GM23248 (cell line): ENCODE measurements around the gene GNB5. TPM values are rescaled to one million over a fixed set of nuclear protein-coding genes. Genes with fewer than 3 reads are reported as not detected.

Experiments
- DNase-seq: peaks from one replicate; pipeline ENCODE4 v3.0.0-alpha.2; 2015
- H2AFZ ChIP-seq: fragments of 200-600 bp; sonication (generic); 2 replicates; pipeline ENCODE4 v1.6.1; 2016; ENCODE audit warnings: antibody characterized with exemption
- H3F3A ChIP-seq: fragments of 200-600 bp; sonication (generic); 2 replicates; pipeline ENCODE4 v1.6.1; 2016; ENCODE audit warnings: mild to moderate bottlenecking, antibody characterized with exemption, mixed run types; ENCODE audit not compliant: insufficient read depth
- H3K27ac ChIP-seq: fragments of 200-600 bp; sonication (generic); 2 replicates; pipeline ENCODE4 v1.5.1; 2016; ENCODE audit warnings: mild to moderate bottlenecking
- H3K27me3 ChIP-seq: fragments of 200-600 bp; sonication (generic); replicated peaks from 2 replicates; pipeline ENCODE4 v1.6.1; 2016; ENCODE audit warnings: mild to moderate bottlenecking; ENCODE audit not compliant: insufficient read depth
- H3K36me3 ChIP-seq: fragments of 200-600 bp; sonication (generic); 2 replicates; pipeline ENCODE4 v1.6.1; 2016; ENCODE audit warnings: low read depth, mild to moderate bottlenecking
- H3K4me1 ChIP-seq: fragments of 200-600 bp; sonication (generic); 2 replicates; pipeline ENCODE4 v1.6.1; 2016; ENCODE audit warnings: mild to moderate bottlenecking; ENCODE audit not compliant: insufficient read depth
- H3K4me2 ChIP-seq: fragments of 200-600 bp; sonication (generic); one replicate; pipeline ENCODE4 v1.6.1; 2016; ENCODE audit warnings: mild to moderate bottlenecking; ENCODE audit not compliant: unreplicated experiment
- H3K4me3 ChIP-seq: fragments of 200-600 bp; sonication (generic); 2 replicates; pipeline ENCODE4 v1.5.1; 2016; ENCODE audit warnings: mild to moderate bottlenecking
- H3K79me2 ChIP-seq: fragments of 200-600 bp; sonication (generic); 2 replicates; pipeline ENCODE4 v1.6.1; 2016; ENCODE audit warnings: mild to moderate bottlenecking; ENCODE audit not compliant: insufficient read depth
- H3K9ac ChIP-seq: fragments of 200-600 bp; sonication (generic); 2 replicates; pipeline ENCODE4 v1.6.1; 2016; ENCODE audit warnings: mild to moderate bottlenecking
- H3K9me2 ChIP-seq: fragments of 200-600 bp; sonication (generic); 2 replicates; pipeline ENCODE4 v1.6.1; 2016; ENCODE audit warnings: mixed run types, mild to moderate bottlenecking, moderate library complexity; ENCODE audit not compliant: insufficient read depth
- H3K9me3 ChIP-seq: fragments of 200-600 bp; sonication (generic); one replicate; pipeline ENCODE4 v1.6.1; 2017; ENCODE audit warnings: low read depth
- H4K20me1 ChIP-seq: fragments of 200-600 bp; sonication (generic); 2 replicates; pipeline ENCODE4 v1.6.0; 2016; ENCODE audit not compliant: insufficient read depth
- EZH2 ChIP-seq: fragments of 200-600 bp; sonication (generic); IDR thresholded peaks from 2 replicates; pipeline ENCODE4 v1.6.1; 2018; ENCODE audit warnings: antibody characterized with exemption, mild to moderate bottlenecking; ENCODE audit not compliant: insufficient read depth, poor library complexity, severe bottlenecking
- EZH2phosphoT487 ChIP-seq: fragments of 200-600 bp; sonication (generic); IDR thresholded peaks from 2 replicates; pipeline ENCODE4 v1.6.1; 2018; ENCODE audit warnings: antibody characterized with exemption, moderate library complexity, mild to moderate bottlenecking, low read depth; ENCODE audit not compliant: insufficient read depth
- WGBS, 2 experiments: methylation state at CpG; one replicate each; pipeline ENCODE4 v1.1.6; 2015 to 2017; ENCODE audit warnings: low lambda C conversion rate in 2 of 2, low coverage in 1 of 2; ENCODE audit errors: missing lambda C conversion rate in 2 of 2; 5-methylcytosine and 5-hydroxymethylcytosine counted together
- in situ Hi-C: fragments of 300-500 bp; cut with MboI; formaldehyde crosslinking; loops from 2 replicates; pipeline ENCODE4 v1.15.0; 2020
- polyA plus RNA-seq: library from polyadenylated mRNA; unstranded; fragments of >200 nt; fragmentation: Nextera tagmentation; extraction: Ambion mirVana; gene quantifications from 2 replicates; pipeline ENCODE4 v1.2.1, GENCODE V29; 2016
- total RNA-seq: library from RNA; depleted of rRNA; stranded (reverse); fragments of >200 nt; shearing (Covaris generic); gene quantifications from 2 replicates; pipeline ENCODE4 v1.2.3, GENCODE V29; 2014

The GNB5 gene
- total and polyA plus RNA-seq, 2 experiments from 2014 or later, result 39.9 to 42.8 TPM

- Histone ChIP-seq H3K9me2 (no peaks in the 10 kb centered on the region), H3K4me3 (no peak overlapping the region), H2AFZ (no peak overlapping the region), H3K4me1 (peaks cover 2% of the 10 kb centered on the region), H3K9me3 (no peaks in the 10 kb centered on the region), H3K27ac (no peak overlapping the region), H3K36me3 (no peaks in the 10 kb centered on the region), H3K27me3 (no peaks in the 10 kb centered on the region), H3K9ac (no peak overlapping the region), H3K79me2 (no peaks in the 10 kb centered on the region), H3K4me2 (no peak overlapping the region), H3F3A (peaks cover under 1% of the 10 kb centered on the region; the same call in 1 of the 2 replicates), H4K20me1 (no peaks in the 10 kb centered on the region)
- in situ Hi-C loops, result no loop called here
- peak; percentile 24 for DNase-seq
- no peak for TF ChIP-seq EZH2
- no peak for TF ChIP-seq EZH2phosphoT487
- 79 to 84% methylated on average over 2 of the region's 2 CpGs for WGBS, 2 experiments
Measured at GRCh38 chr15:52206446-52206845, 15.3 kb upstream of the GNB5 start.

GRCh38 chr15:52204657-52205056, 13.5 kb upstream of the GNB5 start:
- Histone ChIP-seq H3K4me3 (no peak overlapping the region), H3K4me1 (peaks cover 11% of the 10 kb centered on the region), H3F3A (peaks cover 8% of the 10 kb centered on the region; the same call in 1 of the 2 replicates), H3K79me2 (no peaks in the 10 kb centered on the region), H3K9ac (no peak overlapping the region), H4K20me1 (no peaks in the 10 kb centered on the region), H3K4me2 (no peak overlapping the region), H2AFZ (no peak overlapping the region), H3K27me3 (no peaks in the 10 kb centered on the region), H3K27ac (no peak overlapping the region), H3K9me2 (no peaks in the 10 kb centered on the region), H3K9me3 (no peaks in the 10 kb centered on the region), H3K36me3 (no peaks in the 10 kb centered on the region)
- in situ Hi-C loops, result no loop called here
- TF ChIP-seq EZH2phosphoT487, result no peak
- TF ChIP-seq EZH2, result no peak
- WGBS, 2 experiments, result 92% methylated on average over 20 of the region's 20 CpGs
- no peak for DNase-seq

GRCh38 chr15:52200831-52201365, 9.7 kb upstream of the GNB5 start:
- in situ Hi-C loops, result no loop called here
- no peak overlapping the region for H3K4me3 ChIP-seq

GRCh38 chr15:52199271-52199670, 8.1 kb upstream of the GNB5 start:
- no peak for DNase-seq
- Histone ChIP-seq H4K20me1 (no peaks in the 10 kb centered on the region), H3K4me3 (no peak overlapping the region), H3K9me3 (no peaks in the 10 kb centered on the region), H3K9me2 (no peaks in the 10 kb centered on the region), H3K27ac (no peak overlapping the region), H3K79me2 (no peaks in the 10 kb centered on the region), H3K36me3 (no peaks in the 10 kb centered on the region), H3K9ac (no peak overlapping the region), H3K4me2 (no peak overlapping the region), H3F3A (peaks cover 9% of the 10 kb centered on the region), H3K4me1 (peaks cover 11% of the 10 kb centered on the region), H2AFZ (no peak overlapping the region), H3K27me3 (no peaks in the 10 kb centered on the region)
- in situ Hi-C loops, result loop anchor here (10.0 kb wide), 1 partner anchor 64 kb away; no protein-coding TSS in a partner anchor
- 83 to 92% methylated on average over 2 of the region's 2 CpGs for WGBS, 2 experiments
- no peak for TF ChIP-seq EZH2phosphoT487
- no peak for TF ChIP-seq EZH2

More at GRCh38 chr15:52200831-52201365, 9.7 kb upstream of the GNB5 start:
- Histone ChIP-seq H3K27me3 (no peaks in the 10 kb centered on the region), H3K36me3 (no peaks in the 10 kb centered on the region), H2AFZ (peak overlapping the region; percentile 43), H3K27ac (no peak overlapping the region), H3F3A (peaks cover 8% of the 10 kb centered on the region; the same call in 1 of the 2 replicates), H3K79me2 (no peaks in the 10 kb centered on the region), H3K9me2 (no peaks in the 10 kb centered on the region), H3K9ac (no peak overlapping the region), H3K4me2 (peak overlapping the region; percentile 26), H3K4me1 (peaks cover 11% of the 10 kb centered on the region), H3K9me3 (no peaks in the 10 kb centered on the region), H4K20me1 (no peaks in the 10 kb centered on the region)
- no peak for TF ChIP-seq EZH2phosphoT487
- TF ChIP-seq EZH2, result no peak
- peak; percentile 29 for DNase-seq
- 71 to 83% methylated on average over 1 of the region's 1 CpG for WGBS, 2 experiments
